HG03097 (cell line): Measurements from ENCODE around the gene PTPRN2.
"Not testable (repeated sequence)": the region's sequence is repeated elsewhere in the genome, so short reads cannot be mapped to it uniquely, and the experiment has no call there.

Source experiments
- ATAC-seq: cut with Tn5 transposase; IDR thresholded peaks from one replicate; pipeline ENCODE4 v1.9.1; 2021; ENCODE audit not compliant: unreplicated experiment, low FRiP score

The PTPRN2 gene

GRCh38 chr7:158318511-158318913 is 269.1 kb downstream of the PTPRN2 start:
- ATAC-seq = no peak

GRCh38 chr7:158317238-158318205 is 270.1 kb downstream of the PTPRN2 start:
- no peak for ATAC-seq

GRCh38 chr7:158316466-158317031 is 271.1 kb downstream of the PTPRN2 start:
- ATAC-seq = no peak

- ATAC-seq = no peak
Observed at GRCh38 chr7:158315881-158316280, 271.7 kb downstream of the PTPRN2 start.

GRCh38 chr7:158315326-158315725 is 272.3 kb downstream of the PTPRN2 start:
- no peak for ATAC-seq

- no peak for ATAC-seq
Observed at GRCh38 chr7:158314394-158314793, 273.2 kb downstream of the PTPRN2 start.

- no peak for ATAC-seq
Observed at GRCh38 chr7:158313931-158314330, 273.7 kb downstream of the PTPRN2 start.

GRCh38 chr7:158312789-158313188 is 274.8 kb downstream of the PTPRN2 start:
- no peak for ATAC-seq

- ATAC-seq = no peak
Observed at GRCh38 chr7:158311791-158312190, 275.8 kb downstream of the PTPRN2 start.

GRCh38 chr7:158310924-158311666 is 276.5 kb downstream of the PTPRN2 start:
- ATAC-seq = no peak

- no peak for ATAC-seq
Observed at GRCh38 chr7:158309868-158310763, 277.5 kb downstream of the PTPRN2 start.

- no peak for ATAC-seq
Observed at GRCh38 chr7:158308001-158308400, 279.6 kb downstream of the PTPRN2 start.

GRCh38 chr7:158304072-158304471 is 283.6 kb downstream of the PTPRN2 start:
- not testable (repeated sequence) for ATAC-seq

GRCh38 chr7:158303121-158303520 is 284.5 kb downstream of the PTPRN2 start:
- ATAC-seq = no peak

- no peak for ATAC-seq
Observed at GRCh38 chr7:158302274-158303070, 285.2 kb downstream of the PTPRN2 start.

- ATAC-seq = no peak
Observed at GRCh38 chr7:158301207-158301606, 286.4 kb downstream of the PTPRN2 start.

GRCh38 chr7:158300427-158300826 is 287.2 kb downstream of the PTPRN2 start:
- no peak for ATAC-seq

GRCh38 chr7:158299607-158300006 is 288.0 kb downstream of the PTPRN2 start:
- no peak for ATAC-seq

GRCh38 chr7:158296798-158297104 is 290.9 kb downstream of the PTPRN2 start:
- no peak for ATAC-seq
